Spleen (tissue), 7 donors: Measurements from ENCODE around the gene TTC28.

Experiments
- POLR2A ChIP-seq, 3 donors: fragments of 450-650 bp; IDR thresholded peaks; one replicate each; pipeline ENCODE4 v1.5.1; 2017; ENCODE audit warnings: antibody characterized with exemption in 3 of 3, mild to moderate bottlenecking in 1 of 3
- POLR2AphosphoS5 ChIP-seq, 3 donors: sonication (generic); formaldehyde crosslinking; IDR thresholded peaks; one replicate each; pipeline ENCODE4 v1.5.1; 2017; ENCODE audit warnings: antibody characterized with exemption in 3 of 3
- TF ChIP-seq, protein P1 (sequence below), 11 experiments: fragments of 200-600 bp in 7 of 11; fragments of 450-650 bp in 4 of 11; sonication (generic) in 4 of 11; IDR thresholded peaks in 8 of 11; conservative IDR thresholded peaks in 3 of 11; 1 replicate in 7 of 11; 2 replicates in 4 of 11; pipeline versions ENCODE4 v1.4.0 to v1.8.0; 2016 to 2021; ENCODE audit warnings: antibody characterized with exemption in 11 of 11, inconsistent platforms in 4 of 11, mild to moderate bottlenecking in 1 of 11
- donor health status: DM: no; HTN: no; CAD: no; lungs with moderate emphysema.
- donor health status: DM: no; HTN: no; CAD: no.
- donor health status: DM: no; HTN: no; CAD: no.

DNA sequence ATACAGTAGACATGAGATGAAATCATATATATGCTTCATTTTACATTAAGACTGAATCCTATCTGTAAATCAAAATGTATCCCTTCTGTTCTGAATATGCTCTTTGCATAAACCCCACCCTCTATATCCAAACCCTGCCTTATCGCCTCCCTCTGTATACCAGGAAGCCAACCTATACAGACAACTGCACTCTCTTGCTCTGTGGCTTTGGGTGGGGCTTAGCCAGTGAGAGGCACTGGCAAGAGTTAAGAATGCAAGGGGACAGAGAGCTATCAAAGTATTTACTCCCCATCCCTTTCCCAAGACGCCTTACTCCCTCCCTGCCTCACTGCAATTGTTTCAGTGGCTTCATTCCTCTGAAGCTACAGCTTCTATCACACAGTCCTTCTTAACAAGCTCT lies 309.8 kb downstream of the TTC28 start:
- TF ChIP-seq POLR2A (IDR thresholded peaks at IDR 0.05) (no peak), POLR2AphosphoS5 (IDR thresholded peaks at IDR 0.05) (no peak)
- TF ChIP-seq, protein P1, sequence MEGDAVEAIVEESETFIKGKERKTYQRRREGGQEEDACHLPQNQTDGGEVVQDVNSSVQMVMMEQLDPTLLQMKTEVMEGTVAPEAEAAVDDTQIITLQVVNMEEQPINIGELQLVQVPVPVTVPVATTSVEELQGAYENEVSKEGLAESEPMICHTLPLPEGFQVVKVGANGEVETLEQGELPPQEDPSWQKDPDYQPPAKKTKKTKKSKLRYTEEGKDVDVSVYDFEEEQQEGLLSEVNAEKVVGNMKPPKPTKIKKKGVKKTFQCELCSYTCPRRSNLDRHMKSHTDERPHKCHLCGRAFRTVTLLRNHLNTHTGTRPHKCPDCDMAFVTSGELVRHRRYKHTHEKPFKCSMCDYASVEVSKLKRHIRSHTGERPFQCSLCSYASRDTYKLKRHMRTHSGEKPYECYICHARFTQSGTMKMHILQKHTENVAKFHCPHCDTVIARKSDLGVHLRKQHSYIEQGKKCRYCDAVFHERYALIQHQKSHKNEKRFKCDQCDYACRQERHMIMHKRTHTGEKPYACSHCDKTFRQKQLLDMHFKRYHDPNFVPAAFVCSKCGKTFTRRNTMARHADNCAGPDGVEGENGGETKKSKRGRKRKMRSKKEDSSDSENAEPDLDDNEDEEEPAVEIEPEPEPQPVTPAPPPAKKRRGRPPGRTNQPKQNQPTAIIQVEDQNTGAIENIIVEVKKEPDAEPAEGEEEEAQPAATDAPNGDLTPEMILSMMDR (IDR thresholded peaks at IDR 0.05 in 8 of 11, conservative IDR thresholded peaks at IDR 0.05 in 3 of 11), result no peak
